HG02623 (cell line): ENCODE data around the gene PYGM.
A peak's percentile ranks its signal among the peaks of the same experiment; 100 is the strongest.

Experiments
- ATAC-seq: cut with Tn5 transposase; IDR thresholded peaks from one replicate; pipeline ENCODE4 v1.9.1; 2021; ENCODE audit warnings: moderate library complexity; ENCODE audit not compliant: unreplicated experiment

Gene PYGM

DNA sequence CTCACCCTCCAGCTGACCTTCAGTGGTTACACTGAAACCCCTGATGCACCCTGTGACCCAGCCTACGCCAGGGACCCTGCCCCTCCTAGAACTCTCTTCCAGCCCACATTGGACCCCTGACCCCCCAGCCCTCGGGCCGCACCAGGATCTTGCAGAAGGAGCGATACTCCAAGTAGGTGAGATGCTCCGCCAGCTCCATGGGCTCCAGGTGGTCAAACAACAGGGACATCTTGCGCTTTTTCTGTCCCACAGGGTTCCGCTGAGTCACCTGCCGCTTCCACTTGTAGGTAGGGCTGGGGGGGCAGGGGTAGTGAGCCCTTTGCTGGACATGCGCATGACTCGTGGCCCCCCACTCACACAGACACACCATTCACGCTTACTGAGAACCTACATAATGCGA is 19.9 kb downstream of the PYGM start:
- ATAC-seq = no peak

DNA sequence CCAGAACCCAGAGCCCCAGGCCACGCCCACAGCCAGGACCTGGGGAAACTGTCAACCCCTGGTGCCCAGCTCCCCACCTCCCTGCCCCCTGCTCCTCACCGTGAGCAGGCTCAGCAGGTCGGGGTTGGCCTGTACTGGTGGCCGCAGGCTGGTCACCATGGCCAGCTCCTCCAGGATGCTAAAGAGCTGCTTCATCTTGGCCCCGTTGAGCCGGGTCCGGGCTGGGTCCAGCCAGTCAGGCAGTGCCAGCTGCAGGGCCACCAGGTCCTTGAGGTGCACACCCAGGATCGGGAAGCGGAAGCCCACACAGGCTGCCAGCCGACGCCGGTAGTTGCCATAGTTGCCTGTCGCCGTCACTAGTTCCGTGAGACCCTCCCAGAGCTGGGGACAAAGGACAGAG is 23.1 kb downstream of the PYGM start:
- ATAC-seq = no peak

DNA sequence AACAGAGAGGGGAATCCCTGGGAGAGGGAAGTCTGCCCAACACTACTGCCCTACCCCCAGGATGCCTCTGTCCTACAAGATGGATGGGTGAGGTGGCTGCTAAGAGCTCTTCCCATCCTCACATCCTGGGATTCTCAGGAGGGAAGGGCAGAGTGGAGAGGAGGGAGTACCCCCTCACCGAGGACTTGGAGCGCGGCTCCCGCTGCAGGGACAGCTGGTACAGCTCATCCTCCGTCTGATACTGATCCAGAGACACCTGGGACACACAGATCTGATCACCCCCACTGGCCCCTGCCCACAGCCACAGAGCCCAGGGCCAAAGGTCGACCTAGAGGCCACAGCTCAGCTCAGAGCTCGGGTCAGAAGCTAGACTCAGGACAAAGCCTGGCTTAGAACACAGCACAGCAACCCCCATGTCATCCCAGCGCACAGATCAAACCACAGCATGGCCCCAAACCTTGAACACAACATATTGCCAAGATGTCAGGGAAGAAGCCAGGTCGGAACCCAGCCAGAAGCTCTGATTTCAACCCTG is 24.0 kb downstream of the PYGM start:
- no peak for ATAC-seq

DNA sequence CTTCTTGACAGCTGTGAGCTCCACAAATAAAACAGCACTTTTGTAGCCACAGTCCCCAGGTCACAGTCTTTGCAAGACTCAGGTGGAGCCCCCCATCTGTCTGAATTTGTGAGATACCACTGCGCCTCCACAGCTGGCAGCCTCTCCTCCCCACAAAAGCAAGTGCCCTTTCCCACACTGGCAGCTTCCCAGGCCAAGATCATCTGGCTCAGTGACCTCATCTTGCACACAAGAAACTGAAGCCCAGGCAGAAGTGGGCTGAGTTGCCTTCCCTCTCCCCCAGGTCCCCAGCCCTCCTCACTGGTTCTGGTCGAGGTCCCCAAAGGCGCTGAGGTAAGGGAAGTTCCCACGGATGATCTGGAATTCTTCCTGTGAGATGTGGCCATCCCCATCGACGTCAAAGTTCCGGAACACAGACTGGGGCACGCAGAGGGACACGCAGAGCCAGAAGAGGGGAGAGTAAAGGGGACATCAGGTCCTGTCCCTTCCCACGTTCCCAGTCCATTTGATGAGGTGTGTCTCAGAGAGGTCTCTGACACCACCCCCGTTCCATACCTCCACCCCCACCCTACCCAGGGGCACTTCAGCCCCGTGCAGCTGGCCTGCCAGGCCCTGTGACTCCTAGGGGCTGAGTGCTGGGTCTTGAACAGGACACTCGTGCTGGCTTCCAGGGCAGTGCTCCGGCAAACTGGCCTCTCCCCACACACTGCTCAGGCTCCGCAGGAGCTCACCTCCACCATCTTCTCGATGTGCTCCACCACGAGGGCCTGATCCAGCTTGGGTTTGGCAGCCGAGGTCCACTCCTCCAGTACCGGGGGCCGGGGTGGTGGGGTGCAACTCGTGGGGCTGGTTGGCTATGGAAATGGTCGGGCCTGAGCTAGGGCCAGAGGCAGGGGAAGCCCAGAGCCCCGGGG is 24.7 kb downstream of the PYGM start:
- ATAC-seq = no peak

DNA sequence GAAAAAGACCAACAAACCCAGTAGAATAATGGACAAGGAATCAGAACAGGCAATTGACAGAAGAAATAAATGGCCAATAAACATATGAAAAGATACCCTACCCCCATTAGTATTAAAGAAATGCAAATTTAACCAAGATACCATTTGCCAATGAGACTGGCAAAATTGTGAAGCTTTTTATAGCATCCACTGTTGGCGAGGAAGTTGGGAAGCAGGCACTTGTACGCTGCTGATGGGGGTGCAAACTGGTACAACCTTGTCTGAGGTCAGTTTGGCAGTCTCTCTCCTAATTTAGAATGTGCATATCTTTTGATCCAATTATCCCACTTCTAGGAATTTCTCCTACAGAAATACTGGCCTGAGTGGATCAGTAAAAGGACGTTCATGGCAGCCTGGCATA is 28.2 kb downstream of the PYGM start:
- ATAC-seq = no peak

DNA sequence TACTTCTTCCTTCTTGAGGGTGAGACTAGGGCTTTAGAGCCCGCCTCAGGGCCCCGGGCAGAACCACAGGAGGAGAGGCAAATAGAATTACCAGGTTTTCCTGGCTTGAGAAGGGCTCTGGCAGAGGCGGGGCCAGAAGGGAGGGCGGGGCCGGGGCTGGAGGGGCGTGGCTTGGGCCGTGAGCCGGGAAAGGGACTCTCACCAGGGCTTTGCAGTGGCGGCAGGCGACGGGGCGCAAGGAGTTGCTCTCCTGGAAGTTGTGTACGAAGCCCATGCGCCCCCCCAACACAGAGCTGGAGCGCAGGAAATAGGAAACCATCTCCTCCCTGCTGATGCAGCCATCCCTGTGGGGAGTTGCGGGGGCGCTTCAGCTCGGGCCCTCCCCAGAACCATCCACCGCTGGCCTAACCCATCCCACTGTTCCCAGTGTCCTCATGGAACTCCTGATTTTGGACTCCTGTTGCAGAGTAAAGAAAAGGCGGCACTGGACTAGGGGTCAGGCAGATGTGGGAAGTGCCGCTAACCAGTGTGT is 29.9 kb downstream of the PYGM start:
- ATAC-seq = no peak

DNA sequence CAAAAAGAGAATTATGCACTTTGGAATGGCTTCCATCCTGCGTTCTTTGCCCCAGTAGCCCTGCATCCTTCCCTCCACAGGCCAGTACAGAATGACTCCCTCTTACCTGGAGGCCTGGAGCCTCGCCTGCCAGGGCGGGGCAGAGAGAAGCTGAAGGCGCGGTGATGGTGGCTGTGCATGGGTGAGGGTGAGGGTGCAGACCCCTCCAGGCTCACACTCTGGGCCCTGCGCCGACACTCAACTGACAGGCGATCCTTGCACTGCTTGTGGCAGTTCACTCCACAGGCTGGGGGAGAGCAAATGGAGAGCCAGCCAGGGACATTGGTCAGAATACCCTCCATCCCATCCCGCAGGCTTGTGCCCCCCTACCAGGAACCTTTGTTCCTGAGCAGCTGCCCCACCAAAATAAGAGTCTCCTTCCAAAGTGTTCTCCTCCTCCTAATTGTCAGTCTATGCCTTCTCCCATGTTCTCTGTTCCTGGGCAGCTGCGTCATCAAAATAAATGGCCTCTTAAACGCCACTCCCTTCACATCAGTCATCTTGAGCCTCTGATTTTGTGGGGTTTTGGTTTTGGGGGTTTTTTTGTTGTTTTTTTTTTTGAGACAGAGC is 30.9 kb downstream of the PYGM start:
- ATAC-seq = no peak

DNA sequence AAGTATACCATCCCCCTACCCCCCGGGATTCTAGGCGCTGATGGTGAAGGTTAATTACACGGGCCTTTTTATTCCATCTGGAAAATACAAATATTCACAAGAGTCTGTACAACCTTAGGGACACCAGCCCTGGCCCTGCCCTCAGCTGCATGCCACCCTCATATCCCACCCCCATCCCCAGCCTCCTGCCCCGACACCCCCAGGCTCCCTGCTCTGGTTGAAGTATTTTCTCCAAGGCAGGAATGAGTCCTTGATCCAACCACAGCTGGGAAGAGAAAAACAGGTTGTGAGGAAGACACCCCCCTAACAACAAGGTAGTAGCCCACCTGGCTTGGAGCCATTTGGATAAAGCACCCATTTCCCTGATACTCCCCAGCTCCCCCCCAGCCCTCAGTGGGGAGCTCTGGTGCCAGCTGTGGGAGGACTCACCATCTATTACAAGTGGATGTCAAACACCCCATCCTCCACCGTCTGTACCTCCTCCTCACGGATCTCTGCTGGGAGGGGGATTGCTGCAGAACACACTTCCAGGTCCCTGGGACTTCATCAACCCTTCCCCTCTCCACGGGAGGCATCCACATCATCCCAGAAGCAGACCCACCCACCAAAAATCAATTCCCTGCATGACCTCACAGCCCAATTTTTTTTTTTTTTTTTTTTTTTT is 32.8 kb downstream of the PYGM start:
- no peak for ATAC-seq

DNA sequence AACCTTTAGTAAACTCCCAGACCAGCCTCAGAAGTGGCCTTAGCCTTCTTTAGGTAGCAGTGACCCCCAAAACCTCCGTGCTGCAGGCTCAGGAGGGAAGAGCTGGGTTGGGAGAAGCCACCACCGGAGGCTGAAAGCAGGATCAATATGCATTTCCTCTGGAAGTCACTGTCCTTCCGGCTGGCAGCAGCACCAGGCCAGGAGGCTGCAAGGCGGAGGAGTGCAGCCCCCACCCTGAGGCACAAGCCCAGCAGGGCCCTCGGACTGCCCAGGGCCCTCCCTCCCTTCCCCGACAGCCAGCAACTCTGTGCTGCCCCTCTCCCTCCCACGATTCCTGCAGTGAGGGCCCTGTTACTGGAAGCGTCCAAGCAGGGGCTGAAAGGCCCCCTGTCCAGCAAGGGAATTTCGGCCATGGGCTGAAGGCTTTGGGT is 33.5 kb downstream of the PYGM start:
- ATAC-seq = no peak

DNA sequence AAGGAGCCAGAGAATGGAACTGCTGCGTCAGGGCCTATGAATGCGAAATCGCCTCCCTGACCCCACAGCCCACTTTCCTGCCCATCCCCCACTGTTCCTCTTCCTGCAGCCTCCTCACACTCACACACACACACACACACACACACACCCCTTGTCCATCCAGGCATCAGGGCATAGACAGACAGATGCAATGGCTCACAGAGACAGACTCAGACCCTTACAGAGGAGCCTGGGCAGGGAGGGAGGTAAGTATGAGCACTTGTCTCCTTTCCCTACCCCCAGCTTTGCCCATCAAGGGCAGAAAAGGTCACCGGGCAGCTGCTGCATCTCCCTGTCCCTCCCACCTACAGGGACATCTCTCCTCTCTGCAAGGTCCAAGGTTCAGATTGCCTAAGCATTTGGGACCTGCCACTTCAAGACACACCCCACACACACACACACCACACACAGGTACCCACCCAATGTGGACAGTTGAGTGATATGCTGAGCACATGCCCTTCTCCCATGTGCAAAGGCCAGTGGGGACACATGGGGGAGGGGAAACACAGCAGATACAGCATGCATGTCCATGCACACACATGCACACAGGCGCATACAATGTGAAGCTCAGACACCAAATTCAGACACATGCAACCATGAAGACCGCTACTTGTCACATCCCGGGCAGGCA is 34.8 kb downstream of the PYGM start:
- ATAC-seq = no peak

DNA sequence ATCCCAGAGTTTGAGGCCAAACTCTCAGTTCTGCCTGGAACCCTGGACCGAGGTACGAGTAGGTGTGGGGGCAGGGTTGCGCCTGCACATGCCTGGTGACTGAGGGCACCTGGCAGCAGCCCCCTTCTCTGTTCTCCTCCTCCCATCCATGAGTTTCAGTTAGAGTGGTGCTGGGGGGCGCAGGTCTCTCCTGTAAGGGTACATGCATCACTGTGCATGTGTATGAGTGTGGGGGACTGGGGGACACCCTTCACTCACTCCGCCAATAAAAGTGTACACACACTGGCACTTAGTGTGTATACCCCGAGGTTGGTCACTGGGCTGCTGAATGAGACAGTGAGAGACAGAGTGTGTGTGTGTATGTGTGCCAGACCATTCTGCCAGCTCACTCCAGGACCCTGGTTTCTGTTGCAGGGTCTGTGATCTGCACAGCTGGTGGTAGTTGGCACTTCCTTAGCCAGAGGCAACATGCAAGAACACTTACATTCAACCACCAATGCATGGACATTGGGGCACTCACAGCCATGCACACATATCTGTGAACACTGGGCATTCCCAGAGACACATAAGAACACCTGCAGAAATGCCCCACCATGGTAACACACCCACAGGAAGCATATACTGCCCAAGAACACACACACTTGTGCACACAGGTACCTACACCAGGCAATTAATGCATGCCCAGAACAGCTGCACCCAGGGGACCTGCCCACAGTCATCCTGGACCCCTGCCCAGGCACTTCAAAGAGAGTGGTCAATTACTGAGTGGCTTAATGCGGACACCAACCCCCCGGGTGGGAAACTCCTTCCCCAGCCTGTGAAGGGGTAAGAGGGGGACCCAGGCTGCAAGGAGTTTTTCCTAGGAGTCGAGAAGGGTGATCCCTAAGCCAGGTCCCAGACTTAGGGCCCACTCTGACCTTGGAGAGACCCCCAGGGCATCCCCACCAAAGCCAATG is 35.6 kb downstream of the PYGM start:
- ATAC-seq = no peak

DNA sequence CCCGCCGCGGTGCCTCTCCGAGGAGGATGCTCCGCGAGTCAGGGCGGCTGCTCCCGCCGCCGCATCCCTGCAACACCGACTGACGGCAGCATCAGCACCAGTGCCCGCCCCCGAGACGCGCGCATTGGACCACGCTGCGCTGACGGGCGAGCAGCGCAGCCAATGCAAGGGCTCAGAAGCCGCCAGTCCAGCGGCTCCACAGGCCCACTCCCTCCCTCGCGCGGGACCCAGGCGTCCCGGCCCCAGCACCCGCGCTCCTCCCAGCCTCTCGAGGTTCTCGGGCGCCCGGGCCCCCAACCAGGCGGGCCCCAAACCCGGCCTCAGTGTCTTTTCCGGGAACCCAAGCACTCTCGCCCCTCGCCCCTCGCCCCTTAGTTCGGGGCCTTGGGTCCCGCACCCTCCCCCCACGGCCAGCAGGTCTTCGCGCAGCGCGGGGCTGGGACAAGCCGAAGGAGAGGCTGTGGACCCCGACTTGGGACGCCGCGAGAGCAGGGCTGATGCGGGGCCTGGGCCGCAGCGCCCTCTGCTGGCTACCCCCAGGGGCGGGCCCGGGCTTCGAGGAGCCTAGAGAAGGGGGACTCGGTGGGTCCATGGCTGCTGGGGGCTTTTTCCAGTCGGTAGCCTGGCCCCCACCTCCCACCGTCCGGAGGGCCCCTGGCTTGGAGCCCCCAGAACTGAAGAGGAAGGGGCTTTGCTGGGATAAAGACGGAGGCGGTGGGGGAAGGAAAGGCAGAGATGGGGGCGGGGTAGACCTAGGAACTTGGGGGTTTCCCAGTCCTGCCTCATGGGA is 36.5 kb downstream of the PYGM start, which contains the start of gene NRXN2:
NRXN2 (minus strand) TSS at position 81 of the 790 bp plus-strand sequence. CDS start 9,498 bp downstream, outside the sequence.
- peak; percentile 81 for ATAC-seq

DNA sequence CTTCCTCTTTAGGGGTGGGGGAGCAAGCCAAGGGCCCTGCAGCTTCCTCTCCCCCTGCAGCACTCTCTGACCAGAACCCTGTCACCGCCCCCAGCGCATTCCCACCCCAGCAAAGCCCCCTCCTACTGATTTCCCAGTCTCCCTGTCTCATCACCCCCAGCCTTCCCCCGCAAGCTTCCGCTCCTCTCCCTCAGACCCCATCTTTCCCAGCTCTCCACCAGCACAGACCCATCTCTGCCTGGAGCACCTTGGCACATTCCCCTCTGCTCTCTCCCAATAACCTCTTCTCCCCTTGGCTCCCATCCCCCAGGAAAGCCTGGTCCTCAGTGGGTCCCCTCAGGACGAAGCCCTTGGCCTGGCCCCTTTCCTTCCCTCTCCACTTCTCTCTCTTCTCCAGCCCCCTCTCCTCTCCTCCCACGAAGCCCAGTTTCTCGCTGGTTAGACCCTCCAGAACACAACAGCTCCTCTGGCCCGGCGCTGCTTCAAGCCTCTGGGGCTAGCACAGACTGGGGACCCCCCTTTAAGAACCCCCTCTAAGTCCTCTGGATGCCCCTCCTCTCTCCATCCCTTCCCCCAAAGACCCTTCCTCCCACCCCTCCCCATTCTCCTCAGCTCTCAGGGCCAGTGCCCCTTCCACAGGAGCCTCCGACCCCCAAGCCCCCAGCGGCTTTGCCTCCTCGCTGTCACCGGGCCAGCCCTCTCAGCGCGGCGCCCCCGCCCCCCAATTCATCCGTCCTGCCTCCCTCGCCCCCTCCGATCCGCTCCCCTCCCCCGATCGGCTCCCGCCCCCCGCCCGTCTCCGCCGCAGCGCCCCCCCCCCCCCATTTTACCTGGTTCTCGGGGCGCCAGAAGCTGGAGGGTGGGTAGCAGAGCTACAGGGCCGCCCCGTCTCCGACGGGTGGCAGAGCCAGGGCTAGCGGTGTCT is 37.4 kb downstream of the PYGM start:
- no peak for ATAC-seq

DNA sequence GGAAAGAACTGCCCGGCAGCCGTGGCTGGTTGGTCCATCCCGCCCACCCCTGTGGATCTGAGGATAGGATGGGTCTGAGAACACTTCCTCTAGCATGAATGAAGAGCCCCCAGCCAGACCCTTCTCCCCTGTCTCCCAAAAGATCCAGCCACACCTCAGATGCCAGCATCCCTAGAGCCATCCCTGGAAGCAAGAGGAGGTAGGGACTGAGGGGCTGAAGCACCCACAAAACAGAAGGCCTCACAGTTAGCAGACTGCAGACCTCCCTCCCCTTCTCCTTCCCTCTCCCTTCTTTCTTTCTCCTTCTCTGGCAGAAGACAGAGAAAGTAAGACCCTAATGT is 38.4 kb downstream of the PYGM start:
- ATAC-seq = no peak

DNA sequence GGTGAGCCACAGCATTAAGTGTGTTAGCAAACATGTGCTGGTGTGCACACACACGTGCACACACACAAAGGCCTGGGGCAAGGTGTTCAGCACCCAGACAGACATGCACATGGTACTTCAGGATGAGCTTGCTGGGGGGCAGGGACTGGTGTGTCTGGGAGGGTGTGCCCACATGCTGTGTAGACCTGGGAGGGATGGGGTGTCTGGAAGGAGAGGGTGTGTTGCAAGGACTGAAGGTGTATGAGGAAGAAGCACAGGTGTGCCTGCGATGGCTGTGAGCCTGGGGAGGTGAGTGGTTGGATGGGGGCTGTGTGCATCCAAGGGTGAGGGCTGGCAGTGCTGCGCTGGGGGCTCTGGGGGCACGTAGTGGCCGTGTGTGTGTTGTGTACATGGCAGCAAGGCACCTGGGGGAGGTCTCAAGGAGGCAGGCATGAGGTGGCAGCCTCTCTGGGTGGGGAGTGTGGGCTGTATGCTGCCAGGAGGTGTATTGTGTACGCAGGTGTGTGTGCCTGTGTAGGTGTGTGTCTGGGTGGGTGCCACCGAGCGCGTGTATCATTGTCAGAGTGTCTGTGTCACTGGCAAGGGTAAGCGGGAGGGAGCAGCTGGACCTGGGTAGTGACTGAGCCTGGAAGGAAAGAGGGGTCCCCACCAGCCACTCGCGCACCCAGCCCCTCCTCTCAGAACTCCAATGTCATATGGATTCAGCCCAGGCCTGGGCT is 39.0 kb downstream of the PYGM start:
- no peak for ATAC-seq

DNA sequence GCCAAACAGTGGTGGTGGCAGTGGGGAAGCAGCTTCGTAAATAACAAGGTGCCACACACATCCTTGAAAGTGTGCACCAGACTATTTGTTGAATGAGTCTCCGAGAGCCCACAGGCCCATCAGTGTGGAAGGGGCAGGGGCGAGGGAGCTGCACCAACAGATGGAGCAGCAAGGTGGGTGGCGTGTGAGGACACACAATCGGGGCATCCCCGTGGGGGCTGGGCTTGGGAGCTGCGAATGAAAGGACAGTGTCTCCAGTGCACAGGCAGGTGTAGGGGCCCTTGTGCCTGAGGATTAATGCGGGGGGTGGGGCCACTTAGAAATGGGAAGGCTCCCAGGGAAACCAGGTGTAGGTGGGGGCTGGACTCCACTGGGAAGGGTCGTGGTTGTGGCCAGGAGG is 39.6 kb downstream of the PYGM start:
- no peak for ATAC-seq

DNA sequence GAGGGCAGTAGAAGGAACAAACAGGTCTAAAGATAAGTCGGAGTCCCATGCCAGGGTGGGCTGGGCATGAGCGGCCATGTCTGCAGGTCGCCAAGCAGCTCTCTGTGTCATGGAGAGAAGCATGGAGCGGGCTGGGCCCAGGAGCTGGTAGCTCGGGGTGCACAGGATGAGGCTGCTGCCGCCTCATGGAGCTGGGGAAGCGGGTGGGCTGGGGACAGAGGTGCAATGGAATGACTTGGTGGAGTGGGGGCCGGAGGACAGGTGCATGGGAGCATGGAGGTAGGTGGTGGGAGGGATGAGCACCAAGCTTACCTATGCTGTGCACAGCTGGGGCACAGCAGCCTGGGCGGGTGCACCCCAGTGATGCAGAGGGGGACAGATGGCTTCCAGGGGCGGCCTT is 40.4 kb downstream of the PYGM start:
- no peak for ATAC-seq
